Activated CD4-positive, CD25-positive, alpha-beta regulatory T cell treated with anti-CD3 and anti-CD28 coated beads, Interleukin-2, amount 50 U/mL, for 16 hours (primary cell): Measurements from ENCODE around the gene SBK3.
"Not testable (repeated sequence)": the region's sequence is repeated elsewhere in the genome, so short reads cannot be mapped to it uniquely, and the experiment has no call there.

Experiments
- DNase-seq: peaks from one replicate; pipeline ENCODE4 v3.0.0-alpha.2; 2020; ENCODE audit warnings: low read depth, low spot score

Gene SBK3

GRCh38 chr19:55540619-55541018 is 4.7 kb downstream of the SBK3 start:
- DNase-seq: no peak

- DNase-seq: no peak
These were observed 6.0 kb downstream of the SBK3 start for GRCh38 chr19:55539090-55539984.

- DNase-seq: no peak
These were observed 7.2 kb downstream of the SBK3 start for GRCh38 chr19:55538132-55538531.

- DNase-seq: no peak
These were observed 7.6 kb downstream of the SBK3 start for GRCh38 chr19:55537741-55538111.

- DNase-seq: no peak
These were observed 8.2 kb downstream of the SBK3 start, which contains the start of gene SBK2 for GRCh38 chr19:55536951-55537740. SBK2 (minus strand) TSS chr19:55537133; CDS start chr19:55536294, 839 bp downstream.

GRCh38 chr19:55536366-55536765 is 9.0 kb downstream of the SBK3 start:
- DNase-seq: no peak

GRCh38 chr19:55535965-55536350 is 9.4 kb downstream of the SBK3 start:
- no peak for DNase-seq

GRCh38 chr19:55535173-55535964 is 10.0 kb downstream of the SBK3 start:
- DNase-seq: no peak

- not testable (repeated sequence) for DNase-seq
These were observed 11.1 kb downstream of the SBK3 start for GRCh38 chr19:55534280-55534679.

- no peak for DNase-seq
These were observed 14.3 kb downstream of the SBK3 start for GRCh38 chr19:55530996-55531395.

GRCh38 chr19:55529636-55530234 is 15.6 kb downstream of the SBK3 start:
- DNase-seq: no peak

- no peak for DNase-seq
These were observed 17.1 kb downstream of the SBK3 start for GRCh38 chr19:55528030-55528803.

- no peak for DNase-seq
These were observed 17.9 kb downstream of the SBK3 start for GRCh38 chr19:55527197-55528029.

GRCh38 chr19:55526216-55527196 is 18.8 kb downstream of the SBK3 start:
- DNase-seq: no peak

- DNase-seq: no peak
These were observed 19.8 kb downstream of the SBK3 start for GRCh38 chr19:55525289-55526101.

GRCh38 chr19:55520691-55521292 is 24.6 kb downstream of the SBK3 start:
- no peak for DNase-seq
